ENCODE measurements around the gene ATOH8.
A peak's percentile ranks its signal among the peaks of the same experiment; 100 is the strongest.

Gene ATOH8

GRCh38 chr2:85706063-85706462 is 47.7 kb upstream of the ATOH8 start:
- no peak overlapping the region for H4K91ac ChIP-seq (ENCODE audit: low read depth, low read length)
- no peak overlapping the region for H3K23ac ChIP-seq (ENCODE audit: low read length)
- peaks cover 3% of the 10 kb centered on the region for H3K79me1 ChIP-seq (ENCODE audit: low read length)
- peaks cover 11 to 12% of the 10 kb centered on the region in 2 experiments for H3K4me1 ChIP-seq (ENCODE audit: control insufficient read depth in 1 of 2, insufficient read depth in 2 of 2, low read length in 2 of 2)
- H2BK12ac ChIP-seq (ENCODE audit: low read length) = no peak overlapping the region
- no peak for DNase-seq
- H3K79me2 ChIP-seq (ENCODE audit: control insufficient read depth, insufficient read depth, low read length, poor library complexity) = no peaks in the 10 kb centered on the region
- no peaks in the 10 kb centered on the region for H3K27me3 ChIP-seq (ENCODE audit: insufficient read depth, low read length)
- H3K14ac ChIP-seq (ENCODE audit: low read length) = no peak overlapping the region
- no peak overlapping the region for H2BK5ac ChIP-seq (ENCODE audit: low read depth, low read length, poor library complexity)
- H3K9me3 ChIP-seq (ENCODE audit: insufficient read depth, low read depth, low read length) = no peaks in the 10 kb centered on the region
- no peak overlapping the region for H2AK5ac ChIP-seq (ENCODE audit: low read length)
- H3K27ac ChIP-seq (ENCODE audit: low read depth, low read length) = no peak overlapping the region
- H2BK120ac ChIP-seq (ENCODE audit: insufficient read depth, low read length, poor library complexity) = no peak overlapping the region
- no peak overlapping the region for H4K12ac ChIP-seq (ENCODE audit: low read depth, low read length)
- no peak overlapping the region for H2AFZ ChIP-seq (ENCODE audit: insufficient read depth, low read length, poor library complexity)
- H3K18ac ChIP-seq (ENCODE audit: low read length) = no peak overlapping the region
- no peaks in the 10 kb centered on the region for H3K36me3 ChIP-seq (ENCODE audit: control insufficient read depth in 1 of 2, insufficient read depth in 2 of 2, low read length in 2 of 2)
- H3K9ac ChIP-seq (ENCODE audit: low read length) = no peak overlapping the region
- no CpG with 5 or more reads among the region's 6 CpGs for WGBS (ENCODE audit: extremely low coverage, insufficient coverage, insufficient read length)
- H4K8ac ChIP-seq (ENCODE audit: low read depth, low read length) = no peak overlapping the region
- no peak overlapping the region for H3K4ac ChIP-seq (ENCODE audit: low read depth, low read length)
- no peak overlapping the region for H3K4me2 ChIP-seq (ENCODE audit: low read length)
- H3K4me3 ChIP-seq (ENCODE audit: low read depth, low read length) = no peak overlapping the region

DNA sequence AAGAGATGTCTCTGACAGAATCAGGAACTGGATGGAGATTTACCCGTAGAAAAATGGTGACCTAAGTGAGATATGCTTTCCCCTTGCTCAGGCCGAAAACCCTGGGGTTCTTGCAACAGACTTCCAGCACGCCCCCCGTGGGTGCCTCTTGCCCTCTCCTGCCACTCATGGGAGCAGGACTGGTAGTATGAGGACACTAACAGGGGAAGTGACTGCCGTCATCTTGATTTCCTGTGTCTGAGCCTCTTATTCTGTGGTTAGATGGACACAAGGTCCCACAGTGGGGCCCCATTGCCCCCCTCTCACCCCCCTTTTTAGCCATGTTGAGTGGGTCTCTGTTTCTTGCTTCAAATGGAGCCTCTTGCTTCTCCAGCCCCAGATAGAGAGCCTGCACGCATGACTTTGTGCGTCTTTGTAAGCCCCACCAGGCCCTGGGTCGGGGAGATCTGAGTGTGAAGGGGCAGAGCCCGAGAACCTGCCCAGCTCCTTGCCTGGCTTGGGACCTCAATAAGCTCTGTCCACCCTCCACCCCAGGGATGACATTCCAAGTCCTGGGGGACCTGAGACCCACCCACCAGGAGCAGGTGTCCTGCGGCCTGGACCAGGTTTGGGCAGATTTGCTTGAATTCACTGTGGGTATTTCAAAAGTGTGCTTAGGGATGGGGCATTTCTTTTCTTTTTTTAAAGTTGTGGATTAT is 47.0 kb upstream of the ATOH8 start:
- Histone ChIP-seq H2BK12ac (ENCODE audit: low read length) (no peak overlapping the region), H3K9me3 (ENCODE audit: insufficient read depth, low read depth, low read length) (no peaks in the 10 kb centered on the region), H3K79me1 (ENCODE audit: low read length) (peaks cover 7% of the 10 kb centered on the region), H3K14ac (ENCODE audit: low read length) (no peak overlapping the region), H3K23ac (ENCODE audit: low read length) (no peak overlapping the region), H3K79me2 (ENCODE audit: control insufficient read depth, insufficient read depth, low read length, poor library complexity) (no peaks in the 10 kb centered on the region), H3K18ac (ENCODE audit: low read length) (no peak overlapping the region), H2AFZ (ENCODE audit: insufficient read depth, low read length, poor library complexity) (no peak overlapping the region), H4K12ac (ENCODE audit: low read depth, low read length) (no peak overlapping the region), H3K27me3 (ENCODE audit: insufficient read depth, low read length) (no peaks in the 10 kb centered on the region), H3K27ac (ENCODE audit: low read depth, low read length) (no peak overlapping the region), H3K4me1 (ENCODE audit: control insufficient read depth in 1 of 2, insufficient read depth in 2 of 2, low read length in 2 of 2) (peaks cover 17 to 19% of the 10 kb centered on the region in 2 experiments), H4K91ac (ENCODE audit: low read depth, low read length) (no peak overlapping the region), H3K4ac (ENCODE audit: low read depth, low read length) (no peak overlapping the region), H3K9ac (ENCODE audit: low read length) (no peak overlapping the region), H3K36me3 (ENCODE audit: control insufficient read depth in 1 of 2, insufficient read depth in 2 of 2, low read length in 2 of 2) (no peaks in the 10 kb centered on the region), H2BK5ac (ENCODE audit: low read depth, low read length, poor library complexity) (no peak overlapping the region), H3K4me2 (ENCODE audit: low read length) (no peak overlapping the region), H3K4me3 (ENCODE audit: low read depth, low read length) (no peak overlapping the region), H2BK120ac (ENCODE audit: insufficient read depth, low read length, poor library complexity) (no peak overlapping the region), H2AK5ac (ENCODE audit: low read length) (no peak overlapping the region), H4K8ac (ENCODE audit: low read depth, low read length) (no peak overlapping the region)
- no CpG with 5 or more reads among the region's 10 CpGs for WGBS (ENCODE audit: extremely low coverage, insufficient coverage, insufficient read length)
- DNase-seq = peak in 1 of 2 donors; percentile 43

DNA sequence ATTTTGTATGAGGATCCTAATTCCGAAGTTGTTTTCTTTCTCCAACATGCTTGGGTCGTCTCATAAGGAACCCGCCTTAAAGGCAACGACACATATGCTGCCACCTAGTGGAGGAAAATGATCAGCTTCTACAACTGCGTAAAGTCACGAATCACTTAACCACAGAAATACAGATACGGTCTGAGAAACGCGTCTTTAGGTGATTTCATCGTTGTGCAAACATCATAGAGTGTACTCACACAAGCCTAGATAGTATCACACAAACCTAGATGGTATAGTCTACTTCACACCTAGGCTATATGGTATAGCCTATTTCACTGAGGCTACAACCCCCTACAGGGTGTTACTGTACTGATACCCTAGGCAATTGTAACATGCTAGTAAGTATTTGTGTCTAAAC is 46.5 kb upstream of the ATOH8 start:
- H3K4me3 ChIP-seq (ENCODE audit: low read depth, low read length) = no peak overlapping the region
- WGBS (ENCODE audit: extremely low coverage, insufficient coverage, insufficient read length) = no CpG with 5 or more reads among the region's 10 CpGs
- H2AFZ ChIP-seq (ENCODE audit: insufficient read depth, low read length, poor library complexity) = no peak overlapping the region
- H3K23ac ChIP-seq (ENCODE audit: low read length) = no peak overlapping the region
- no peak overlapping the region for H2BK120ac ChIP-seq (ENCODE audit: insufficient read depth, low read length, poor library complexity)
- no peaks in the 10 kb centered on the region for H3K9me3 ChIP-seq (ENCODE audit: insufficient read depth, low read depth, low read length)
- DNase-seq = peak; percentile 79 to 98
- no peak overlapping the region for H4K8ac ChIP-seq (ENCODE audit: low read depth, low read length)
- peaks cover 19% of the 10 kb centered on the region in 2 experiments for H3K4me1 ChIP-seq (ENCODE audit: control insufficient read depth in 1 of 2, insufficient read depth in 2 of 2, low read length in 2 of 2)
- H3K79me1 ChIP-seq (ENCODE audit: low read length) = peaks cover 7% of the 10 kb centered on the region
- H4K91ac ChIP-seq (ENCODE audit: low read depth, low read length) = no peak overlapping the region
- H4K12ac ChIP-seq (ENCODE audit: low read depth, low read length) = no peak overlapping the region
- no peak overlapping the region for H3K14ac ChIP-seq (ENCODE audit: low read length)
- no peak overlapping the region for H3K4ac ChIP-seq (ENCODE audit: low read depth, low read length)
- no peak overlapping the region for H3K4me2 ChIP-seq (ENCODE audit: low read length)
- no peaks in the 10 kb centered on the region for H3K36me3 ChIP-seq (ENCODE audit: control insufficient read depth in 1 of 2, insufficient read depth in 2 of 2, low read length in 2 of 2)
- H3K79me2 ChIP-seq (ENCODE audit: control insufficient read depth, insufficient read depth, low read length, poor library complexity) = no peaks in the 10 kb centered on the region
- no peak overlapping the region for H2BK12ac ChIP-seq (ENCODE audit: low read length)
- no peak overlapping the region for H3K18ac ChIP-seq (ENCODE audit: low read length)
- no peak overlapping the region for H2BK5ac ChIP-seq (ENCODE audit: low read depth, low read length, poor library complexity)
- no peak overlapping the region for H2AK5ac ChIP-seq (ENCODE audit: low read length)
- no peaks in the 10 kb centered on the region for H3K27me3 ChIP-seq (ENCODE audit: insufficient read depth, low read length)
- no peak overlapping the region for H3K9ac ChIP-seq (ENCODE audit: low read length)
- no peak overlapping the region for H3K27ac ChIP-seq (ENCODE audit: low read depth, low read length)

- Histone ChIP-seq H3K23ac (ENCODE audit: low read length) (no peak overlapping the region), H3K79me1 (ENCODE audit: low read length) (peaks cover 7% of the 10 kb centered on the region), H3K14ac (ENCODE audit: low read length) (no peak overlapping the region), H2BK12ac (ENCODE audit: low read length) (no peak overlapping the region), H3K4ac (ENCODE audit: low read depth, low read length) (no peak overlapping the region), H4K12ac (ENCODE audit: low read depth, low read length) (no peak overlapping the region), H3K27me3 (ENCODE audit: insufficient read depth, low read length) (no peaks in the 10 kb centered on the region), H4K91ac (ENCODE audit: low read depth, low read length) (no peak overlapping the region), H3K4me1 (ENCODE audit: control insufficient read depth in 1 of 2, insufficient read depth in 2 of 2, low read length in 2 of 2) (peaks cover 19 to 20% of the 10 kb centered on the region in 2 experiments), H3K4me2 (ENCODE audit: low read length) (no peak overlapping the region), H3K79me2 (ENCODE audit: control insufficient read depth, insufficient read depth, low read length, poor library complexity) (no peaks in the 10 kb centered on the region), H2AK5ac (ENCODE audit: low read length) (no peak overlapping the region), H3K36me3 (ENCODE audit: control insufficient read depth in 1 of 2, insufficient read depth in 2 of 2, low read length in 2 of 2) (no peaks in the 10 kb centered on the region), H2BK5ac (ENCODE audit: low read depth, low read length, poor library complexity) (no peak overlapping the region), H3K9me3 (ENCODE audit: insufficient read depth, low read depth, low read length) (no peaks in the 10 kb centered on the region), H4K8ac (ENCODE audit: low read depth, low read length) (no peak overlapping the region), H3K18ac (ENCODE audit: low read length) (no peak overlapping the region), H3K9ac (ENCODE audit: low read length) (no peak overlapping the region), H3K4me3 (ENCODE audit: low read depth, low read length) (no peak overlapping the region), H3K27ac (ENCODE audit: low read depth, low read length) (no peak overlapping the region), H2BK120ac (ENCODE audit: insufficient read depth, low read length, poor library complexity) (no peak overlapping the region), H2AFZ (ENCODE audit: insufficient read depth, low read length, poor library complexity) (no peak overlapping the region)
- WGBS (ENCODE audit: extremely low coverage, insufficient coverage, insufficient read length) = no CpG with 5 or more reads among the region's 1 CpG
- no peak for DNase-seq
These were observed 45.1 kb upstream of the ATOH8 start for GRCh38 chr2:85708641-85709040.
